CD4-positive, alpha-beta T cell treated with Interleukin-17A for 4 hours (primary cell): ENCODE data around the gene ASCL2.

Source experiments
- DNase-seq: peaks from one replicate; pipeline ENCODE4 v3.0.0-alpha.2; 2020; ENCODE audit warnings: mixed read lengths

Gene ASCL2

DNA sequence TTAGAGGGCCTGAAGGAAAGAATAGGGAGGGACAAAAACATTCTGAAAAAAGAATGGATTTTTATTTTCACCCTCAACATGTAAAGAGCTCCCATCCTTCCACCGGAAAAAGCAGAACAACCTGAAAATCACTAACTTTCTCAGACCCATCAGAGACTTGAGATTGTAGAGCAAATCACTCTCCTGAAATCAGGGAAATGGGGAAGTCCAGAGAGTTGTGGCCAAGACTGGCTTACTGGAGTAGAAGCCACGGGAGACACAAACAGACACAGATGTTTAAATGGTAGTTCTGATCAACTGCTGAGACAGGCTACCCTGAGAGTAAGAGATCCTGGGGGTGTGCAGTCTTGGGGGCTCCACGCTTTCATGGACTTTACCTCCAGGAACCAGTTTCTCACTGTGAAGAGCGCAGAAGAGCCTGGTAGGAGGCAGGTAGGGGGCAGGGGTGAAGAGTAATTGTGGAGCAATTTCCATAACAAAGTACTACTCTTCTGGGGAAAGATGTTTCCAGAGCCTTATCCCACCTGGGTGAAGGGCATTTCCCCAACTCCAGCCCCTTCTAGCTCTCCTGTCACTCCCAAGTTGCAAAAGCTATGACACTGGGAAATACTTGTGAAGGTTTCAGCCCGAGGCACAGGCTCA, 47.1 kb downstream of the ASCL2 start:
- DNase-seq, result no peak

- DNase-seq, result no peak
Observed at GRCh38 chr11:2222451-2222850, 47.9 kb downstream of the ASCL2 start.

DNA sequence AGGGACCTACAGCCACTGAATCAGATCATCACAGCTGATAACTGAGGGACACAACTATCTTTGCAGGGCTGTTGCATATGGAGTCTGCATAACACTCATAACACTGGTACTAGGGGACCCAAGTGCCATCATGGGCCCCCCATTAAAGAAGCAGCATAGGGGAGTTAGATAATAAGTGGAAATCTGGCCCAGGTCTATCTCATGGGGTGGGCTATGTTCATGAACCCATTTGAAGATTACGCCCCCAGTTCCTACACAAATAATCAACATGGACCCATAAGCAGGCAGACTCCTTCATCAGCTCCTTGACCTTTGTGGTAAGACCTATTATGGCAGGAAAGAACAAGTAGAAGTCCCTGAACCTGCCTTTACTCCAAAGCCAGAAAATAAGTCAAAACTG, 48.8 kb downstream of the ASCL2 start:
- DNase-seq, result no peak

DNA sequence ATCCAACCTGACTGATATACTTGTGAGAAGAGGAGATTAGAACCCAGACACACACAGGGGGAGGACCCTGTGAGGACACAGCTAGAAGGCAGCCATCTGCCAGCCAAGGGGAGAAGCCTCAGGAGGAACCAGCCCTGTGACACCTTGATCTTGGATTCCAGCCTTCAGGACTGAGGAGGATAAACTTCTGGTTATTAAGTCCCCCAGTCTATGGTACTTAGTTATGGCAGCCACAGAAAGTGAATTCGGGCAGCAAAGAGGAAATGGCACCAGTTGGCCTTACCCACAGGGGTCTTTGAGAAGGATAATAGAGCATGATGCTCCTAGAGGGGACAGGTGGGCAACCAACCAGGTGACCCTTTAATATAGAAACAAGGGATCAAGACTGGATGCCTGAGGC, 49.4 kb downstream of the ASCL2 start:
- DNase-seq, result no peak

GRCh38 chr11:2220173-2220771, 50.1 kb downstream of the ASCL2 start:
- DNase-seq, result no peak

- no peak for DNase-seq
Observed at GRCh38 chr11:2219318-2220017, 50.9 kb downstream of the ASCL2 start.
